SK-N-SH (cell line): ENCODE data around the gene ASTN2. TPM values are rescaled to one million over a fixed set of nuclear protein-coding genes. Genes with fewer than 3 reads are reported as not detected.

Source experiments
- CTCF ChIA-PET: fragments of 300-600, 350-600 bp; formaldehyde crosslinking; extraction: SDS; loops from one replicate; lab custom pipeline; 2021; lab: Yijun Ruan, JAX
- POLR2A ChIA-PET: fragments of 350-600 bp; sonication (Branson Sonifier 250); formaldehyde crosslinking; extraction: SDS; loops from one replicate; lab custom pipeline; 2020; ENCODE audit warnings: antibody characterized with exemption, inconsistent platforms; lab: Yijun Ruan, JAX
- DNase-seq: peaks from one replicate; pipeline ENCODE4 v3.0.0; 2012
- H2AFZ ChIP-seq: fragments of 200-600 bp; sonication (generic); 2 replicates; pipeline ENCODE4 v1.8.1; 2016; ENCODE audit warnings: antibody characterized with exemption, mild to moderate bottlenecking, low read depth
- H3F3A ChIP-seq: fragments of 200-600 bp; sonication (generic); replicated peaks from 2 replicates; pipeline ENCODE3; 2016; ENCODE audit warnings: antibody characterized with exemption, mild to moderate bottlenecking; ENCODE audit not compliant: insufficient read depth
- H3K27ac ChIP-seq, 2 experiments: fragments of 200-500 bp in 1 of 2; fragments of 200-600 bp in 1 of 2; sonication (Bioruptor generic) in 1 of 2; sonication (generic), shearing (Covaris generic) in 1 of 2; 2 replicates each; pipeline versions ENCODE4 v1.5.1 to v1.6.1; 2014 to 2016; ENCODE audit warnings: low read depth in 2 of 2, inconsistent platforms in 1 of 2, low read length in 1 of 2, mild to moderate bottlenecking in 1 of 2, mixed read lengths in 1 of 2
- H3K27me3 ChIP-seq: fragments of 200-600 bp; sonication (generic), shearing (Covaris generic); 2 replicates; pipeline ENCODE4 v1.6.1; 2016; ENCODE audit warnings: mixed run types; ENCODE audit not compliant: insufficient read depth
- H3K36me3 ChIP-seq, 2 experiments: fragments of 200-500 bp in 1 of 2; fragments of 200-600 bp in 1 of 2; sonication (Bioruptor generic) in 1 of 2; sonication (generic) in 1 of 2; replicated peaks in 1 of 2; 2 replicates each; pipeline versions ENCODE3 to v1.5.1; 2014 to 2016; ENCODE audit warnings: low read length in 1 of 2, mild to moderate bottlenecking in 1 of 2; ENCODE audit not compliant: insufficient read depth in 2 of 2, control insufficient read depth in 1 of 2
- H3K4me1 ChIP-seq, 2 experiments: fragments of 200-500 bp in 1 of 2; fragments of 200-600 bp in 1 of 2; sonication (Bioruptor generic) in 1 of 2; sonication (generic), shearing (Covaris generic) in 1 of 2; 2 replicates each; pipeline versions ENCODE4 v1.5.1 to v1.6.1; 2014 to 2016; ENCODE audit warnings: low read depth in 1 of 2, low read length in 1 of 2, mixed run types in 1 of 2; ENCODE audit not compliant: insufficient read depth in 2 of 2, control insufficient read depth in 1 of 2
- H3K4me2 ChIP-seq: fragments of 200-600 bp; sonication (generic), shearing (Covaris generic); 2 replicates; pipeline ENCODE4 v1.6.1; 2017; ENCODE audit warnings: mixed run types
- H3K4me3 ChIP-seq, 2 experiments: fragments of 200-500 bp in 1 of 2; fragments of 200-600 bp in 1 of 2; sonication (Bioruptor generic) in 1 of 2; sonication (generic), shearing (Covaris generic) in 1 of 2; 2 replicates each; pipeline versions ENCODE4 v1.5.1 to v1.8.1; 2014 to 2016; ENCODE audit warnings: low read depth in 2 of 2, inconsistent platforms in 1 of 2, low read length in 1 of 2, mild to moderate bottlenecking in 1 of 2, mixed read lengths in 1 of 2, moderate library complexity in 1 of 2
- H3K79me2 ChIP-seq: fragments of 200-600 bp; sonication (generic); 2 replicates; pipeline ENCODE4 v1.8.1; 2017; ENCODE audit warnings: mild to moderate bottlenecking; ENCODE audit not compliant: insufficient read depth
- H3K9ac ChIP-seq: fragments of 200-600 bp; sonication (generic); 2 replicates; pipeline ENCODE4 v1.6.1; 2017; ENCODE audit warnings: mixed run types
- H3K9me2 ChIP-seq: fragments of 200-600 bp; sonication (generic); 2 replicates; pipeline ENCODE4 v1.6.1; 2017; ENCODE audit warnings: mixed run types
- H3K9me3 ChIP-seq: fragments of 200-600 bp; sonication (generic); 2 replicates; pipeline ENCODE4 v1.6.1; 2017; ENCODE audit warnings: mixed run types, mild to moderate bottlenecking, moderate library complexity
- H4K20me1 ChIP-seq: fragments of 200-600 bp; sonication (generic); 2 replicates; pipeline ENCODE4 v1.6.1; 2017; ENCODE audit warnings: mild to moderate bottlenecking, mixed run types; ENCODE audit not compliant: insufficient read depth
- CHD2 ChIP-seq: fragments of 150-350 bp; IDR thresholded peaks from 2 replicates; pipeline ENCODE4 v1.6.1; 2018; ENCODE audit warnings: low read length; ENCODE audit not compliant: partially characterized antibody
- ELF1 ChIP-seq: IDR thresholded peaks from 2 replicates; pipeline ENCODE4 v1.4.0; 2012
- EP300 ChIP-seq, 2 experiments: IDR thresholded peaks; 2 replicates each; pipeline versions ENCODE4 v1.4.0 to v1.6.1; 2012; ENCODE audit warnings: borderline replicate concordance in 1 of 2, low read depth in 1 of 2, low read length in 1 of 2
- EZH2phosphoT487 ChIP-seq: fragments of 200-600 bp; sonication (generic); IDR thresholded peaks from 2 replicates; pipeline ENCODE4 v1.6.1; 2017; ENCODE audit warnings: low read depth, mixed run types, mild to moderate bottlenecking, antibody characterized with exemption, moderate library complexity, borderline replicate concordance
- FOSL2 ChIP-seq: IDR thresholded peaks from 2 replicates; pipeline ENCODE4 v1.4.0; 2012; ENCODE audit warnings: low read depth, mild to moderate bottlenecking, moderate library complexity, borderline replicate concordance
- FOXM1 ChIP-seq: IDR thresholded peaks from 2 replicates; pipeline ENCODE4 v1.4.0; 2012; ENCODE audit warnings: low read depth, mild to moderate bottlenecking
- GABPA ChIP-seq: IDR thresholded peaks from 2 replicates; pipeline ENCODE4 v1.4.0; 2012; ENCODE audit warnings: low read depth, mild to moderate bottlenecking
- JUND ChIP-seq: IDR thresholded peaks from 2 replicates; pipeline ENCODE4 v1.4.0; 2012
- MAX ChIP-seq: IDR thresholded peaks from 2 replicates; pipeline ENCODE4 v1.4.0; 2012; ENCODE audit warnings: low read depth
- MEF2A ChIP-seq: IDR thresholded peaks from 2 replicates; pipeline ENCODE4 v1.4.0; 2012; ENCODE audit warnings: low read depth, borderline replicate concordance
- MXI1 ChIP-seq: IDR thresholded peaks from 2 replicates; pipeline ENCODE4 v1.6.1; 2012; ENCODE audit warnings: mild to moderate bottlenecking, low read depth, low read length, improper control_type of control experiment
- RAD21 ChIP-seq: IDR thresholded peaks from 2 replicates; pipeline ENCODE4 v1.6.1; 2012; ENCODE audit warnings: mild to moderate bottlenecking, low read length
- RXRA ChIP-seq: IDR thresholded peaks from 2 replicates; pipeline ENCODE4 v1.4.0; 2012; ENCODE audit warnings: low read depth, mild to moderate bottlenecking, borderline replicate concordance
- SIN3A ChIP-seq: IDR thresholded peaks from 2 replicates; pipeline ENCODE4 v1.6.1; 2012; ENCODE audit warnings: low read depth, mild to moderate bottlenecking, low read length, moderate library complexity, borderline replicate concordance
- SMC3 ChIP-seq: IDR thresholded peaks from 2 replicates; pipeline ENCODE4 v1.6.1; 2012; ENCODE audit warnings: low read depth, low read length, improper control_type of control experiment
- TAF1 ChIP-seq: IDR thresholded peaks from 2 replicates; pipeline ENCODE4 v1.6.1; 2012; ENCODE audit warnings: low read depth, mild to moderate bottlenecking, low read length, moderate library complexity, borderline replicate concordance
- TCF12 ChIP-seq: IDR thresholded peaks from 2 replicates; pipeline ENCODE4 v1.4.0; 2012
- TEAD4 ChIP-seq: IDR thresholded peaks from 2 replicates; pipeline ENCODE4 v1.4.0; 2012; ENCODE audit warnings: mild to moderate bottlenecking, borderline replicate concordance; ENCODE audit not compliant: insufficient read depth
- USF1 ChIP-seq: IDR thresholded peaks from 2 replicates; pipeline ENCODE4 v1.4.0; 2012; ENCODE audit warnings: low read depth, borderline replicate concordance
- YY1 ChIP-seq: IDR thresholded peaks from 2 replicates; pipeline ENCODE4 v1.4.0; 2012; ENCODE audit warnings: low read depth, mild to moderate bottlenecking
- ZBTB33 ChIP-seq: IDR thresholded peaks from 2 replicates; pipeline ENCODE4 v1.4.0; 2012; ENCODE audit warnings: low read depth, borderline replicate concordance
- WGBS: methylation state at CpG from one replicate; pipeline ENCODE4 v1.1.6; 2017; ENCODE audit warnings: low lambda C conversion rate; 5-methylcytosine and 5-hydroxymethylcytosine counted together
- polyA plus RNA-seq, 3 experiments: library from polyadenylated mRNA; depleted of rRNA; stranded (reverse); fragments of >200 nt; gene quantifications; 2 replicates each; pipeline ENCODE4 v1.2.3, GENCODE V29; 2012

ASTN2 gene
- polyA plus RNA-seq, 1 of the 3 experiments (the other 2 are of a cell fraction), result 6.6 TPM

GRCh38 chr9:116480700-116481099 is 934.2 kb downstream of the ASTN2 start:
- DNase-seq, result no peak
- POLR2A ChIA-PET, result no interaction called here

GRCh38 chr9:116479967-116480366 is 934.9 kb downstream of the ASTN2 start:
- ChIA-PET CTCF (no interaction called here), POLR2A (no interaction called here)
- no peaks in the 10 kb centered on the region for H3K79me2 ChIP-seq
- no peak overlapping the region for H3K4me3 ChIP-seq
- no peaks in the 10 kb centered on the region for H3K9me2 ChIP-seq
- DNase-seq, result no peak
- H3K4me2 ChIP-seq, result no peak overlapping the region
- H3F3A ChIP-seq, result no peaks in the 10 kb centered on the region
- H2AFZ ChIP-seq, result no peak overlapping the region
- peaks cover 0 to 4% of the 10 kb centered on the region in 2 experiments; a peak in 1 of 4 replicates for H3K4me1 ChIP-seq
- H3K9me3 ChIP-seq, result no peaks in the 10 kb centered on the region
- no peaks in the 10 kb centered on the region for H3K27me3 ChIP-seq
- no peak overlapping the region for H3K27ac ChIP-seq
- no peaks in the 10 kb centered on the region for H4K20me1 ChIP-seq
- TF ChIP-seq RXRA (no peak), FOSL2 (no peak), RAD21 (no peak), EZH2phosphoT487 (no peak), TEAD4 (no peak), MXI1 (no peak), USF1 (no peak), EP300 (IDR thresholded peaks at IDR 0.05; ENCODE audit: borderline replicate concordance in 1 of 2, low read depth in 1 of 2, low read length in 1 of 2) (no peak), MAX (no peak), TAF1 (no peak), ZBTB33 (no peak), JUND (no peak), MEF2A (no peak), SMC3 (no peak), SIN3A (no peak), YY1 (no peak), CHD2 (no peak), ELF1 (no peak), GABPA (no peak), TCF12 (no peak)
- no peaks in the 10 kb centered on the region for H3K36me3 ChIP-seq
- no peak overlapping the region for H3K9ac ChIP-seq

More at GRCh38 chr9:116480700-116481099, 934.2 kb downstream of the ASTN2 start:
- Histone ChIP-seq H3K9me3 (no peaks in the 10 kb centered on the region), H3K4me3 (no peak overlapping the region), H3K79me2 (no peaks in the 10 kb centered on the region), H3F3A (no peaks in the 10 kb centered on the region), H2AFZ (no peak overlapping the region), H3K36me3 (peaks cover 0 to 4% of the 10 kb centered on the region in 2 experiments), H3K9me2 (no peaks in the 10 kb centered on the region), H4K20me1 (no peaks in the 10 kb centered on the region), H3K27ac (no peak overlapping the region), H3K27me3 (no peaks in the 10 kb centered on the region), H3K4me1 (peaks cover 0 to 4% of the 10 kb centered on the region in 2 experiments; a peak in 1 of 4 replicates), H3K9ac (no peak overlapping the region), H3K4me2 (no peak overlapping the region)
- no peak for TF ChIP-seq FOXM1
- TF ChIP-seq TEAD4, result no peak
- no peak for TF ChIP-seq ELF1
- CTCF ChIA-PET, result no interaction called here
- 84% methylated on average over 4 of the region's 4 CpGs for WGBS
